Thymus (tissue), 11 donors: Measurements from ENCODE around the gene SPOCK1. TPM values are rescaled to one million over a fixed set of nuclear protein-coding genes. Genes with fewer than 3 reads are reported as not detected.

Source experiments
- DNase-seq, 9 donors: peaks; one replicate each; pipeline ENCODE4 v3.0.0-alpha.2; 2013; ENCODE audit warnings: low spot score in 9 of 9, low read depth in 6 of 9, missing footprints in 1 of 9
- H3K27ac ChIP-seq, 2 donors: one replicate each; pipeline ENCODE4 v1.5.1; 2013; ENCODE audit warnings: control low read depth in 1 of 2, low read depth in 1 of 2, low read length in 1 of 2, mild to moderate bottlenecking in 1 of 2, moderate library complexity in 1 of 2
- H3K27me3 ChIP-seq, 2 donors: one replicate each; pipeline ENCODE4 v1.5.1; 2013; ENCODE audit warnings: low read length in 1 of 2; ENCODE audit not compliant: control insufficient read depth in 2 of 2, insufficient read depth in 1 of 2
- H3K36me3 ChIP-seq, 2 donors: one replicate each; pipeline ENCODE4 v1.5.1; 2013; ENCODE audit warnings: low read length in 1 of 2, mild to moderate bottlenecking in 1 of 2, moderate library complexity in 1 of 2; ENCODE audit not compliant: control insufficient read depth in 2 of 2, insufficient read depth in 2 of 2
- H3K4me1 ChIP-seq, 2 donors: one replicate each; pipeline ENCODE4 v1.5.1; 2013; ENCODE audit warnings: low read length in 2 of 2; ENCODE audit not compliant: control insufficient read depth in 2 of 2, insufficient read depth in 2 of 2
- H3K4me3 ChIP-seq, 2 donors: one replicate each; pipeline ENCODE4 v1.5.1; 2013; ENCODE audit warnings: low read length in 2 of 2, control low read depth in 1 of 2, mild to moderate bottlenecking in 1 of 2
- H3K9me3 ChIP-seq, 2 donors: one replicate each; pipeline ENCODE4 v1.5.1; 2013; ENCODE audit warnings: low read length in 1 of 2, mild to moderate bottlenecking in 1 of 2; ENCODE audit not compliant: control insufficient read depth in 2 of 2, insufficient read depth in 1 of 2
- WGBS: extraction: QIAGEN DNeasy Blood & Tissue Kit; methylation state at CpG from one replicate; pipeline ENCODE4 v1.1.7; 2013; 5-methylcytosine and 5-hydroxymethylcytosine counted together
- polyA plus RNA-seq: library from polyadenylated mRNA; stranded (reverse); fragments of 200-250 nt; gene quantifications from one replicate; pipeline ENCODE4 v1.2.3, GENCODE V29; 2013
- total RNA-seq: library from RNA; stranded (reverse); fragments of 120-200 nt; gene quantifications from one replicate; pipeline ENCODE4 v1.2.4, GENCODE V29; 2013
- donor health status: healthy.

Gene SPOCK1
- total and polyA plus RNA-seq, 2 donors = 3.7 to 8.6 TPM

- no peak overlapping the region for H3K27ac ChIP-seq
- no peaks in the 10 kb centered on the region for H3K27me3 ChIP-seq
- no peak overlapping the region for H3K4me3 ChIP-seq
- H3K4me1 ChIP-seq = no peaks in the 10 kb centered on the region
- DNase-seq = no peak
- 92% methylated on average over 1 of the region's 1 CpG for WGBS
- no peaks in the 10 kb centered on the region for H3K9me3 ChIP-seq
- H3K36me3 ChIP-seq = no peaks in the 10 kb centered on the region
These were observed 225.6 kb downstream of the SPOCK1 start for GRCh38 chr5:137273511-137273910.

GRCh38 chr5:137272831-137273230, 226.3 kb downstream of the SPOCK1 start:
- no peak overlapping the region for H3K27ac ChIP-seq
- no peaks in the 10 kb centered on the region for H3K36me3 ChIP-seq
- no peaks in the 10 kb centered on the region for H3K27me3 ChIP-seq
- no peaks in the 10 kb centered on the region for H3K9me3 ChIP-seq
- DNase-seq = no peak
- H3K4me3 ChIP-seq = no peak overlapping the region
- no peaks in the 10 kb centered on the region for H3K4me1 ChIP-seq

GRCh38 chr5:137269946-137270345, 229.2 kb downstream of the SPOCK1 start:
- H3K36me3 ChIP-seq = no peaks in the 10 kb centered on the region
- 90% methylated on average over 2 of the region's 2 CpGs for WGBS

GRCh38 chr5:137269274-137269673, 229.9 kb downstream of the SPOCK1 start:
- Histone ChIP-seq H3K4me1 (no peaks in the 10 kb centered on the region), H3K27me3 (no peaks in the 10 kb centered on the region), H3K9me3 (no peaks in the 10 kb centered on the region), H3K27ac (no peak overlapping the region), H3K4me3 (no peak overlapping the region), H3K36me3 (no peaks in the 10 kb centered on the region)
- WGBS = 37% methylated on average over 2 of the region's 2 CpGs
- DNase-seq = no peak

More at GRCh38 chr5:137269946-137270345, 229.2 kb downstream of the SPOCK1 start:
- no peak overlapping the region for H3K4me3 ChIP-seq
- no peaks in the 10 kb centered on the region for H3K4me1 ChIP-seq
- no peak for DNase-seq
- no peak overlapping the region for H3K27ac ChIP-seq
- no peaks in the 10 kb centered on the region for H3K27me3 ChIP-seq
- no peaks in the 10 kb centered on the region for H3K9me3 ChIP-seq

GRCh38 chr5:137268646-137269045, 230.5 kb downstream of the SPOCK1 start:
- WGBS = 88% methylated on average over 1 of the region's 1 CpG
- Histone ChIP-seq H3K27ac (no peak overlapping the region), H3K4me3 (no peak overlapping the region), H3K27me3 (no peaks in the 10 kb centered on the region), H3K36me3 (no peaks in the 10 kb centered on the region), H3K9me3 (no peaks in the 10 kb centered on the region), H3K4me1 (no peaks in the 10 kb centered on the region)
- DNase-seq = no peak

GRCh38 chr5:137266186-137266585, 232.9 kb downstream of the SPOCK1 start:
- no peaks in the 10 kb centered on the region for H3K27me3 ChIP-seq
- H3K27ac ChIP-seq = no peak overlapping the region
- 88% methylated on average over 4 of the region's 4 CpGs for WGBS
- no peaks in the 10 kb centered on the region for H3K36me3 ChIP-seq
- H3K9me3 ChIP-seq = no peaks in the 10 kb centered on the region
- no peak for DNase-seq
- no peak overlapping the region for H3K4me3 ChIP-seq
- no peaks in the 10 kb centered on the region for H3K4me1 ChIP-seq

- DNase-seq = no peak
- Histone ChIP-seq H3K9me3 (no peaks in the 10 kb centered on the region), H3K4me1 (no peaks in the 10 kb centered on the region), H3K27me3 (no peaks in the 10 kb centered on the region), H3K27ac (no peak overlapping the region), H3K4me3 (no peak overlapping the region), H3K36me3 (no peaks in the 10 kb centered on the region)
- 97% methylated on average over 1 of the region's 1 CpG for WGBS
These were observed 233.7 kb downstream of the SPOCK1 start for GRCh38 chr5:137265457-137265856.

- Histone ChIP-seq H3K9me3 (no peaks in the 10 kb centered on the region), H3K27ac (no peak overlapping the region), H3K4me3 (no peak overlapping the region), H3K4me1 (no peaks in the 10 kb centered on the region), H3K27me3 (no peaks in the 10 kb centered on the region), H3K36me3 (no peaks in the 10 kb centered on the region)
- WGBS = 89% methylated on average over 4 of the region's 4 CpGs
- no peak for DNase-seq
These were observed 234.6 kb downstream of the SPOCK1 start for GRCh38 chr5:137264573-137264972.

GRCh38 chr5:137264041-137264440, 235.1 kb downstream of the SPOCK1 start:
- no peaks in the 10 kb centered on the region for H3K36me3 ChIP-seq
- no peak overlapping the region for H3K4me3 ChIP-seq
- DNase-seq = no peak
- no peak overlapping the region for H3K27ac ChIP-seq
- no peaks in the 10 kb centered on the region for H3K4me1 ChIP-seq
- 94% methylated on average over 3 of the region's 3 CpGs for WGBS
- no peaks in the 10 kb centered on the region for H3K27me3 ChIP-seq
- no peaks in the 10 kb centered on the region for H3K9me3 ChIP-seq
